ENCODE measurements around the gene NAP1L1. TPM values are rescaled to one million over a fixed set of nuclear protein-coding genes. Genes with fewer than 3 reads are reported as not detected.
A peak's percentile ranks its signal among the peaks of the same experiment; 100 is the strongest.

NAP1L1 gene
- total RNA-seq, 1 experiment from 2014 or later = 711 TPM

DNA sequence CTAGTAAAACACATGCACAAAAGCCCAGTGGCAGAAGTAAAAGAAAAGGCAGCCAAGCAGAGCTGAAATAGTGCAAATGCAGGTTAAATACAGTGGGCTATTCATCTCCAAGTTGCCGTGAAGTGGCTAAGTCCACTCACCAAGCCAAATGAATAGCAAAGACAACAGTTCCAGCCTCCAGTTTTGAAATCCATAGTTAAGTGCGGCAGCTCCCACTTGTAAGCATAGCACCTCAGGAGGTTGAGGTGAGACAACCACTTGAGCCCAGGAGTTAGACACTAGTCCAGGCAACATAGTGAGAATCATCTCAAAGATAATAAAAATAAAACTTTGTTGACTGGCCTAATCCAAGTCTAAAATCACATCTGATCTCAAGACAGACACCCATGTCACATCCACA is 43.1 kb downstream of the NAP1L1 start:
- H3K36me3 ChIP-seq (ENCODE audit: control insufficient read depth, insufficient read depth, low read length) = no peaks in the 10 kb centered on the region
- peaks cover 17% of the 10 kb centered on the region for H3K4me1 Mint-ChIP-seq (ENCODE audit: low read depth, unreplicated experiment)
- H3K9me3 Mint-ChIP-seq (ENCODE audit: unreplicated experiment) = no peaks in the 10 kb centered on the region
- DNase-seq = no peak
- no peak overlapping the region for H3K27ac Mint-ChIP-seq (ENCODE audit: unreplicated experiment)
- H3K36me3 Mint-ChIP-seq (ENCODE audit: insufficient read depth, unreplicated experiment) = peaks cover 47% of the 10 kb centered on the region
- no peaks in the 10 kb centered on the region for H3K27me3 ChIP-seq (replicated peaks; ENCODE audit: control insufficient read depth, insufficient read depth, low read length)
- intact Hi-C loops (cut with micrococcal nuclease; ENCODE audit: unreplicated experiment) = no loop called here
- no peak overlapping the region for H3K4me3 Mint-ChIP-seq (ENCODE audit: unreplicated experiment)
- H3K4me3 ChIP-seq (ENCODE audit: low read depth, low read length) = no peak overlapping the region
- ChIA-PET CTCF (interaction anchor here (1.1 kb wide), 1 partner anchor 530 kb away, joined by 3 read pairs; the partner anchor contains the start of gene KRR1), POLR2A (interaction anchor here (1.6 kb wide), 1 partner anchor 10 kb away, joined by 6 read pairs; the partner anchor contains the start of gene PHLDA1)
- TF ChIP-seq, protein P1, sequence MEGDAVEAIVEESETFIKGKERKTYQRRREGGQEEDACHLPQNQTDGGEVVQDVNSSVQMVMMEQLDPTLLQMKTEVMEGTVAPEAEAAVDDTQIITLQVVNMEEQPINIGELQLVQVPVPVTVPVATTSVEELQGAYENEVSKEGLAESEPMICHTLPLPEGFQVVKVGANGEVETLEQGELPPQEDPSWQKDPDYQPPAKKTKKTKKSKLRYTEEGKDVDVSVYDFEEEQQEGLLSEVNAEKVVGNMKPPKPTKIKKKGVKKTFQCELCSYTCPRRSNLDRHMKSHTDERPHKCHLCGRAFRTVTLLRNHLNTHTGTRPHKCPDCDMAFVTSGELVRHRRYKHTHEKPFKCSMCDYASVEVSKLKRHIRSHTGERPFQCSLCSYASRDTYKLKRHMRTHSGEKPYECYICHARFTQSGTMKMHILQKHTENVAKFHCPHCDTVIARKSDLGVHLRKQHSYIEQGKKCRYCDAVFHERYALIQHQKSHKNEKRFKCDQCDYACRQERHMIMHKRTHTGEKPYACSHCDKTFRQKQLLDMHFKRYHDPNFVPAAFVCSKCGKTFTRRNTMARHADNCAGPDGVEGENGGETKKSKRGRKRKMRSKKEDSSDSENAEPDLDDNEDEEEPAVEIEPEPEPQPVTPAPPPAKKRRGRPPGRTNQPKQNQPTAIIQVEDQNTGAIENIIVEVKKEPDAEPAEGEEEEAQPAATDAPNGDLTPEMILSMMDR (IDR thresholded peaks at IDR 0.05; ENCODE audit: insufficient read depth in 1 of 2, low read depth in 1 of 2, low read length in 1 of 2, severe bottlenecking in 1 of 2, unreplicated experiment in 1 of 2) = no peak
- H3K4me1 ChIP-seq = peaks cover 27% of the 10 kb centered on the region
- BruUV-seq (replicated peaks) = no TSS peak
- no peaks in the 10 kb centered on the region for H3K27me3 Mint-ChIP-seq (ENCODE audit: insufficient read depth, unreplicated experiment)
- H3K9me3 ChIP-seq = no peaks in the 10 kb centered on the region

DNA sequence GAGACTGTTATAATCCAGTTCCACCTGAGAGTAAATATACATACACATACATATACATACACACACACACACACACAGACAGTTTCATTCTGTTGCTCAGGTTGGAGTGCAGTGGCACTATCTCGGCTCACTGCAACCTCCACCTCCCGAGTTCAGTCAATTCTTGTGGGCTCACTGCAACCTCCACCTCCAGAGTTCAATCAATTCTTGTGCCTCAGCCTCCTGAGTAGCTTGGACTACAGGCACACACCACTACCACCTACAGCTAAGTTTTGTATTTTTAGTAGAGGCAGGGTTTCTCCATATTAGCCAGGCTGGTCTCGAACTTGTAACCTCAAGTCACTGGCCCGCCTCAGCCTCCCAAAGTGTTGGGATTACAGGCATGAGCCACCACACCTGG is 44.0 kb downstream of the NAP1L1 start:
- peaks cover 23% of the 10 kb centered on the region for H3K4me1 Mint-ChIP-seq (ENCODE audit: low read depth, unreplicated experiment)

DNA sequence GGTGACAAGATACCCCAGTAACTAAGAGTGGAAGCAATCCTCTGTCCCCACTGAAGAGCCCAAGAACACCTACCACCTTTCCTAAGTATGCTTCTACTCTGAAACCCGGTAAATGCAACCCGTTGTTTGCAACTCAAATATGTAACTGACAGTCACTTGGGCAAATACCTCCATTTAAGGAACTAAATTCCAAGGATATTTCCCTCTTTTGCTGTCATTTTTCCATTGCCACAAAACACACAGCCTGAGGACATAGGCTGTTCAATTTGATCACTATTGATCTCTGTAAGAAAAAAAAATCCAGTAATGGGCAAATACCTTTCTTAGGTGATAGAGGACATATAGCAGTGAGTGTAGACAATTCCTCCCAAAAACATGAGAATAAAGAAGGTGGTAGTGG is 46.3 kb downstream of the NAP1L1 start:
- H3K36me3 Mint-ChIP-seq (ENCODE audit: insufficient read depth, unreplicated experiment) = peaks cover 35% of the 10 kb centered on the region

More for the DNA sequence above, 44.0 kb downstream of the NAP1L1 start:
- Histone ChIP-seq H3K4me3 (ENCODE audit: low read depth, low read length) (no peak overlapping the region), H3K36me3 (ENCODE audit: control insufficient read depth, insufficient read depth, low read length) (no peaks in the 10 kb centered on the region), H3K4me1 (peaks cover 27% of the 10 kb centered on the region), H3K9me3 (no peaks in the 10 kb centered on the region), H3K27me3 (replicated peaks; ENCODE audit: control insufficient read depth, insufficient read depth, low read length) (no peaks in the 10 kb centered on the region)
- Mint-ChIP-seq H3K4me3 (ENCODE audit: unreplicated experiment) (no peak overlapping the region), H3K27ac (ENCODE audit: unreplicated experiment) (no peak overlapping the region), H3K27me3 (ENCODE audit: insufficient read depth, unreplicated experiment) (no peaks in the 10 kb centered on the region), H3K9me3 (ENCODE audit: unreplicated experiment) (no peaks in the 10 kb centered on the region), H3K36me3 (ENCODE audit: insufficient read depth, unreplicated experiment) (peaks cover 44% of the 10 kb centered on the region)
- POLR2A ChIA-PET = interaction anchor here (1.6 kb wide), 1 partner anchor 9 kb away, joined by 6 read pairs; the partner anchor contains the start of gene PHLDA1
- TF ChIP-seq, protein P1 (IDR thresholded peaks at IDR 0.05; ENCODE audit: insufficient read depth in 1 of 2, low read depth in 1 of 2, low read length in 1 of 2, severe bottlenecking in 1 of 2, unreplicated experiment in 1 of 2) = no peak
- no TSS peak for BruUV-seq (replicated peaks)
- intact Hi-C loops (cut with micrococcal nuclease; ENCODE audit: unreplicated experiment) = no loop called here
- CTCF ChIA-PET = no interaction called here
- no peak for DNase-seq

More for the DNA sequence above, 46.3 kb downstream of the NAP1L1 start:
- no peaks in the 10 kb centered on the region for H3K27me3 Mint-ChIP-seq (ENCODE audit: insufficient read depth, unreplicated experiment)
- Histone ChIP-seq H3K4me3 (ENCODE audit: low read depth, low read length) (no peak overlapping the region), H3K4me1 (peaks cover 38% of the 10 kb centered on the region), H3K36me3 (ENCODE audit: control insufficient read depth, insufficient read depth, low read length) (no peaks in the 10 kb centered on the region), H3K27me3 (replicated peaks; ENCODE audit: control insufficient read depth, insufficient read depth, low read length) (no peaks in the 10 kb centered on the region), H3K9me3 (no peaks in the 10 kb centered on the region)
- POLR2A ChIA-PET = no interaction called here
- CTCF ChIA-PET = interaction anchor here (1.1 to 2.0 kb wide), 2 partner anchors 316 to 511 kb away, joined by 3 to 16 read pairs; no protein-coding TSS in a partner anchor
- intact Hi-C loops (cut with micrococcal nuclease; ENCODE audit: unreplicated experiment) = loop anchor here (5.0 kb wide), 1 partner anchor 309 kb away; the partner anchor contains the start of gene BBS10
- no peaks in the 10 kb centered on the region for H3K9me3 Mint-ChIP-seq (ENCODE audit: unreplicated experiment)
- no peak for DNase-seq
- TF ChIP-seq, protein P1 (IDR thresholded peaks at IDR 0.05; ENCODE audit: insufficient read depth in 1 of 2, low read depth in 1 of 2, low read length in 1 of 2, severe bottlenecking in 1 of 2, unreplicated experiment in 1 of 2) = no peak
- peak overlapping the region; percentile 17 for H3K27ac Mint-ChIP-seq (ENCODE audit: unreplicated experiment)
- peaks cover 34% of the 10 kb centered on the region for H3K4me1 Mint-ChIP-seq (ENCODE audit: low read depth, unreplicated experiment)
- BruUV-seq (replicated peaks) = no TSS peak
- no peak overlapping the region for H3K4me3 Mint-ChIP-seq (ENCODE audit: unreplicated experiment)

All from Caco-2 (cell line).